NCI-H1048 (cell line): ENCODE results near the gene NOX5.

Experiments
- DNase-seq: peaks from one replicate; lab custom pipeline; 2025; lab: John Stamatoyannopoulos, UW

NOX5 gene

DNA sequence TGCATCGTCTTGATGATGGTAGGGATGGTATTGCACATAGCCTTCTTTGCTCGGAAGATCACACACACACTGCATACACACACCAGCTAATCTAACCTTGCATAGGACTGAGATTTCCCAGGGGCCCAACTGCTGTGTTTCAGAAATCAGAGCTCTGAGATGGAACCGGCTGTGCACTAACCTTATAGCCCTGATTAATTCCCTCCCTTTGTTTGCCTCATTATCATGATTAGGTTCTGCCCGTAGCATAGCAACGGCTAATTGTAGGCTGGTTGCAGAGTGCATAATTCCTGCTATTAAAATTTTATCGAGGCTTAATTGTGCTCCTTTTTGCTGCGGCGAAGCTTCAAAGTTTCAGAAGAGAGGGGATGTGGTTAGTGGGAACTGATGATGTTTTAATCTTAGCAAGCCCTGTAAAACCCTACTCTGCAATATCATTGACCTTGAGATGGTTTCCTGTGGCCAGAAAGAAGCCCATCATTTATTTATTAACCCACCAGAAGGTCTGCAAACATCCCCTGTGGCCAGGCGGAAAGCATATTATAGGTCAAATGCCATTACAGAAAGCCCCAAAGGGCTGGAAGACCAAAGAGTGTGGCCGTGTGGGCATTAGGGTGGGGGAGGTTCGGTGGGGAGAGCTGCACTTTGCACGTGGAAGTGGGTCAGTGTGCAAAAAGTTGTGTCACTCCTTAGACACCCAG is 89.7 kb downstream of the NOX5 start:
- no peak for DNase-seq

DNA sequence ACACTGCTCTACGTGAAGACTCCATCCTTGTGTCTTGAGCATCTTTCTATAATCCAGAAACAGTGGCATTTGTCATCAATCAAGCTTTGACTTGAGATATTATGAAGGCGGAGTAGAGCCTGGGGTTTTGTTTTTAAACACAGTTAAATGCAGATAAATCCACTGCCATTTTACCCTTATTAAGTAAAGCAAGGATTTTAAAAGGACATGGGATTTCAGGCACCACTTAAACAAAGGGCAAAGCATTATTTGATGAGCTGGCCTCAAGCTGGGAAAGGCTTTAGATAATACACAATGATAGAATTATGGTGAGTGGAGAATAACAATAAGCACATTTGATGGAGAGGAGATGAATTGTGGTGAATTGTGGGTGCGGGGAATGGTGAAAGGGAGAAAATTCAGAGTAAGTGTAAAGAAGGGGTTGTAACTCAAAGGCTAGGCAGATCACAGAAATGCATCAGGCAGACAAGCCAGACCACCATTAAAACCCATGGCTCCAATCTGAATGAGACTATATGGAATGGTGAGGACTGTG is 91.0 kb downstream of the NOX5 start:
- DNase-seq, result no peak

DNA sequence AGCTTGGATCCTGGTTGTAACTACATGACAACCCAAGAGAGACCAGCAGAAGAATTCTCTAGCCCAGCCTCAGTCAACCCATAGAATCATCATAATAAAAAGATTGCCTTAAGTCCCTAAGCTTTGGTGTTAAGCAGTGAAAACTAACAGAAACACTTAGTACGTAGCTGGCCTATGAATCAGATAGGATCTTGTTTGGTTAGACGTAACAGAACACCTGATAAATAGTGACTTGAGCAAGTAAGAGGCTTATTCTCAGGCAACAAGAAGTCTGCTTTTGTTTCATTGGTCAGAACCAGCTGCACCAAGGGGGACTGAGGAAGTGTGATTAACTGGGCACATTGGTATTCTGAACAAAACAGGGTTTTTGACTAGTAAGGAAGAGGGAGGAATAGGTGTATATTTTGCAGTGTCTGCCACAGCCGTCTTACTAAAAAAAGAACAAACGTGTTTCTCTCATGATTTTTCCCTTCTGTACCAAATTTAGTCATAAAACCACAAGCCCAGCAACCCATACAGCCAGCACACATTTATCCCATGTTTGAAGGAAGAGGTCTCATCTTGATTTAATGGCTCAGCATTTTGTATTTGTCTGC is 92.6 kb downstream of the NOX5 start:
- no peak for DNase-seq
